PFSK-1 (cell line): ENCODE data around the gene PIGQ.

ENCODE experiments used
- POLR2AphosphoS5 ChIP-seq: IDR thresholded peaks from 2 replicates; pipeline ENCODE4 v1.6.1; 2012; ENCODE audit warnings: low read depth, mild to moderate bottlenecking, control low read depth, low read length, moderate library complexity
- SIN3A ChIP-seq: IDR thresholded peaks from 2 replicates; pipeline ENCODE4 v1.6.1; 2012; ENCODE audit warnings: mild to moderate bottlenecking, low read length, moderate library complexity, borderline replicate concordance; ENCODE audit not compliant: insufficient read depth
- TAF1 ChIP-seq: IDR thresholded peaks from 2 replicates; pipeline ENCODE4 v1.6.1; 2012; ENCODE audit warnings: low read length, control low read depth, borderline replicate concordance; ENCODE audit not compliant: insufficient read depth

DNA sequence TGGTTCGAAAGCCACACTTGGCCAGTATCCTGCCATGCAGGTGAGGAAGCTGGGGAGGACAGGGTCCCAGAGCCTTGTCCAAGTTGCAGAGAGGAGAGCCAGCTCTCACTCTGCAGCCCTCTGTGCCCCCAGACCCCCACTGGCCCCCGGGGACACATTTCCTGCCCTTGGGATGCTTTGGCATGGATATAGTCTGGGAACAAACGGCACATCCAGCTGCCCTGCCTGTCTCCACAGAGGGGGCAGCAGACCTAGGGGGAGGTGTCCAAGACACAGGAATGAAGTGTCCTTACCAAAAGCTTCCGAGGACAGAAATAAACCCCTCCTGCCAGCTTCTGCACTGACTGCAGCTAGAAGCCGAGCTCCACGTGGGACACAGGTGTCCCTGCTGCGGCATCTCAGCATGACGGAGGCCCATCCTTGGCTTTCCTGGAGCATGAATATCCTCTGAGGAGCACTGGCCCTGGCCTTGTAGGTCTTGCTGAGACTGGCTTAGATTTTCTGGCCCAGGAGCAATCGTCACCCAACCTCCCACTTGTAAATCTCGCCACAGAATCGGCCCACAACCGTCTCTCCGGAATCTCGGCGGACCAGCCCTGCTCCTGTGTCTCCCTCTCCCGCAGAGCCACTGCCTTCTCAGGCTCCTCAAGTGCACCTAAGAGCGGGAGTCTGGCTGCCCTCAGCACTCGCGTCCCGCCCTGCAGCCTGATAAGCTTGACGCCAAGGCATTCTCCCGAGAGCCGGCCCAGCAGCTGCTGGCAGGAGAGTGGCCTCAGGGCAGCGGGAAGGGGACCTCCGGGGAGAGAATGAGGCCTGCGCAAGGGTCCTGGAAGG, 43.4 kb upstream of the PIGQ start:
- TF ChIP-seq SIN3A: no peak
- TF ChIP-seq POLR2AphosphoS5: peak; percentile 15; the same call in 1 of the 2 replicates
- TF ChIP-seq TAF1: no peak
